BE2C (cell line): Measurements from ENCODE around the gene TMC4.

ENCODE experiments used
- DNase-seq: peaks from one replicate; pipeline ENCODE4 v3.0.0-alpha.2; 2020
- H3K27me3 ChIP-seq: fragments of 250-450 bp; sonication (Bioruptor Pico); 2 replicates; pipeline ENCODE4 v1.5.1; 2020; ENCODE audit warnings: mild to moderate bottlenecking
- H3K36me3 ChIP-seq: fragments of 250-450 bp; sonication (Bioruptor Pico); 2 replicates; pipeline ENCODE4 v1.5.1; 2020; ENCODE audit warnings: mild to moderate bottlenecking
- H3K4me1 ChIP-seq: fragments of 250-450 bp; sonication (Bioruptor Pico); 2 replicates; pipeline ENCODE4 v1.5.1; 2020
- H3K4me3 ChIP-seq: 2 replicates; pipeline ENCODE4 v1.5.1; 2011; ENCODE audit warnings: low read depth, low read length
- H3K9me3 ChIP-seq: fragments of 250-450 bp; sonication (Bioruptor Pico); 2 replicates; pipeline ENCODE4 v1.5.1; 2020
- CTCF ChIP-seq: IDR thresholded peaks from 2 replicates; pipeline ENCODE4 v1.5.1; 2012; ENCODE audit warnings: mild to moderate bottlenecking, low read depth, low read length

The TMC4 gene

GRCh38 chr19:54115109-54116063 lies 57.6 kb downstream of the TMC4 start, which contains the start of the genes PRPF31 and TFPT:
Gene PRPF31 (plus strand): TSS chr19:54115754. CDS start chr19:54118279, 2,525 bp downstream.
Gene TFPT (minus strand): TSS chr19:54115657. CDS start chr19:54115269, 388 bp downstream.
- DNase-seq: peak; percentile 94
- Histone ChIP-seq H3K9me3 (no peaks in the 10 kb centered on the region), H3K36me3 (peaks cover 20% of the 10 kb centered on the region), H3K4me1 (no peaks in the 10 kb centered on the region), H3K4me3 (peak within 1 kb of the TSS; percentile 89), H3K27me3 (no peaks in the 10 kb centered on the region)
- TF ChIP-seq CTCF: no peak

GRCh38 chr19:54114340-54115108 lies 58.4 kb downstream of the TMC4 start:
- Histone ChIP-seq H3K4me1 (no peaks in the 10 kb centered on the region), H3K4me3 (peak overlapping the region; percentile 89), H3K36me3 (peaks cover 20% of the 10 kb centered on the region), H3K9me3 (no peaks in the 10 kb centered on the region), H3K27me3 (no peaks in the 10 kb centered on the region)
- DNase-seq: peak; percentile 51
- no peak for TF ChIP-seq CTCF
